SK-N-SH (cell line): Measurements from ENCODE around the gene TNK2. TPM values are rescaled to one million over a fixed set of nuclear protein-coding genes. Genes with fewer than 3 reads are reported as not detected.

ENCODE experiments used
- CTCF ChIA-PET: fragments of 300-600, 350-600 bp; formaldehyde crosslinking; extraction: SDS; loops from one replicate; lab custom pipeline; 2021; lab: Yijun Ruan, JAX
- POLR2A ChIA-PET: fragments of 350-600 bp; sonication (Branson Sonifier 250); formaldehyde crosslinking; extraction: SDS; loops from one replicate; lab custom pipeline; 2020; ENCODE audit warnings: antibody characterized with exemption, inconsistent platforms; lab: Yijun Ruan, JAX
- DNase-seq: peaks from one replicate; pipeline ENCODE4 v3.0.0; 2012
- H2AFZ ChIP-seq: fragments of 200-600 bp; sonication (generic); 2 replicates; pipeline ENCODE4 v1.8.1; 2016; ENCODE audit warnings: antibody characterized with exemption, mild to moderate bottlenecking, low read depth
- H3F3A ChIP-seq: fragments of 200-600 bp; sonication (generic); replicated peaks from 2 replicates; pipeline ENCODE3; 2016; ENCODE audit warnings: antibody characterized with exemption, mild to moderate bottlenecking; ENCODE audit not compliant: insufficient read depth
- H3K27ac ChIP-seq, 2 experiments: fragments of 200-500 bp in 1 of 2; fragments of 200-600 bp in 1 of 2; sonication (Bioruptor generic) in 1 of 2; sonication (generic), shearing (Covaris generic) in 1 of 2; 2 replicates each; pipeline versions ENCODE4 v1.5.1 to v1.6.1; 2014 to 2016; ENCODE audit warnings: low read depth in 2 of 2, inconsistent platforms in 1 of 2, low read length in 1 of 2, mild to moderate bottlenecking in 1 of 2, mixed read lengths in 1 of 2
- H3K27me3 ChIP-seq: fragments of 200-600 bp; sonication (generic), shearing (Covaris generic); 2 replicates; pipeline ENCODE4 v1.6.1; 2016; ENCODE audit warnings: mixed run types; ENCODE audit not compliant: insufficient read depth
- H3K36me3 ChIP-seq, 2 experiments: fragments of 200-500 bp in 1 of 2; fragments of 200-600 bp in 1 of 2; sonication (Bioruptor generic) in 1 of 2; sonication (generic) in 1 of 2; replicated peaks in 1 of 2; 2 replicates each; pipeline versions ENCODE3 to v1.5.1; 2014 to 2016; ENCODE audit warnings: low read length in 1 of 2, mild to moderate bottlenecking in 1 of 2; ENCODE audit not compliant: insufficient read depth in 2 of 2, control insufficient read depth in 1 of 2
- H3K4me1 ChIP-seq, 2 experiments: fragments of 200-500 bp in 1 of 2; fragments of 200-600 bp in 1 of 2; sonication (Bioruptor generic) in 1 of 2; sonication (generic), shearing (Covaris generic) in 1 of 2; 2 replicates each; pipeline versions ENCODE4 v1.5.1 to v1.6.1; 2014 to 2016; ENCODE audit warnings: low read depth in 1 of 2, low read length in 1 of 2, mixed run types in 1 of 2; ENCODE audit not compliant: insufficient read depth in 2 of 2, control insufficient read depth in 1 of 2
- H3K4me2 ChIP-seq: fragments of 200-600 bp; sonication (generic), shearing (Covaris generic); 2 replicates; pipeline ENCODE4 v1.6.1; 2017; ENCODE audit warnings: mixed run types
- H3K4me3 ChIP-seq, 2 experiments: fragments of 200-500 bp in 1 of 2; fragments of 200-600 bp in 1 of 2; sonication (Bioruptor generic) in 1 of 2; sonication (generic), shearing (Covaris generic) in 1 of 2; 2 replicates each; pipeline versions ENCODE4 v1.5.1 to v1.8.1; 2014 to 2016; ENCODE audit warnings: low read depth in 2 of 2, inconsistent platforms in 1 of 2, low read length in 1 of 2, mild to moderate bottlenecking in 1 of 2, mixed read lengths in 1 of 2, moderate library complexity in 1 of 2
- H3K79me2 ChIP-seq: fragments of 200-600 bp; sonication (generic); 2 replicates; pipeline ENCODE4 v1.8.1; 2017; ENCODE audit warnings: mild to moderate bottlenecking; ENCODE audit not compliant: insufficient read depth
- H3K9ac ChIP-seq: fragments of 200-600 bp; sonication (generic); 2 replicates; pipeline ENCODE4 v1.6.1; 2017; ENCODE audit warnings: mixed run types
- H3K9me2 ChIP-seq: fragments of 200-600 bp; sonication (generic); 2 replicates; pipeline ENCODE4 v1.6.1; 2017; ENCODE audit warnings: mixed run types
- H3K9me3 ChIP-seq: fragments of 200-600 bp; sonication (generic); 2 replicates; pipeline ENCODE4 v1.6.1; 2017; ENCODE audit warnings: mixed run types, mild to moderate bottlenecking, moderate library complexity
- H4K20me1 ChIP-seq: fragments of 200-600 bp; sonication (generic); 2 replicates; pipeline ENCODE4 v1.6.1; 2017; ENCODE audit warnings: mild to moderate bottlenecking, mixed run types; ENCODE audit not compliant: insufficient read depth
- ELF1 ChIP-seq: IDR thresholded peaks from 2 replicates; pipeline ENCODE4 v1.4.0; 2012
- EP300 ChIP-seq, 2 experiments: IDR thresholded peaks; 2 replicates each; pipeline versions ENCODE4 v1.4.0 to v1.6.1; 2012; ENCODE audit warnings: borderline replicate concordance in 1 of 2, low read depth in 1 of 2, low read length in 1 of 2
- EZH2phosphoT487 ChIP-seq: fragments of 200-600 bp; sonication (generic); IDR thresholded peaks from 2 replicates; pipeline ENCODE4 v1.6.1; 2017; ENCODE audit warnings: low read depth, mixed run types, mild to moderate bottlenecking, antibody characterized with exemption, moderate library complexity, borderline replicate concordance
- FOSL2 ChIP-seq: IDR thresholded peaks from 2 replicates; pipeline ENCODE4 v1.4.0; 2012; ENCODE audit warnings: low read depth, mild to moderate bottlenecking, moderate library complexity, borderline replicate concordance
- FOXM1 ChIP-seq: IDR thresholded peaks from 2 replicates; pipeline ENCODE4 v1.4.0; 2012; ENCODE audit warnings: low read depth, mild to moderate bottlenecking
- GABPA ChIP-seq: IDR thresholded peaks from 2 replicates; pipeline ENCODE4 v1.4.0; 2012; ENCODE audit warnings: low read depth, mild to moderate bottlenecking
- IRF3 ChIP-seq: fragments of 150-350 bp; IDR thresholded peaks from 2 replicates; pipeline ENCODE4 v1.6.1; 2016; ENCODE audit warnings: mild to moderate bottlenecking, low read depth, low read length
- JUND ChIP-seq: IDR thresholded peaks from 2 replicates; pipeline ENCODE4 v1.4.0; 2012
- MXI1 ChIP-seq: IDR thresholded peaks from 2 replicates; pipeline ENCODE4 v1.6.1; 2012; ENCODE audit warnings: mild to moderate bottlenecking, low read depth, low read length, improper control_type of control experiment
- PBX3 ChIP-seq: IDR thresholded peaks from 2 replicates; pipeline ENCODE4; 2012
- RCOR1 ChIP-seq: fragments of 150-350 bp; IDR thresholded peaks from 2 replicates; pipeline ENCODE4 v1.6.1; 2017; ENCODE audit warnings: antibody characterized with exemption, low read length
- RFX5 ChIP-seq: IDR thresholded peaks from 2 replicates; pipeline ENCODE4 v1.6.1; 2012; ENCODE audit warnings: mild to moderate bottlenecking, improper control_type of control experiment, low read length
- SMC3 ChIP-seq: IDR thresholded peaks from 2 replicates; pipeline ENCODE4 v1.6.1; 2012; ENCODE audit warnings: low read depth, low read length, improper control_type of control experiment
- TAF1 ChIP-seq: IDR thresholded peaks from 2 replicates; pipeline ENCODE4 v1.6.1; 2012; ENCODE audit warnings: low read depth, mild to moderate bottlenecking, low read length, moderate library complexity, borderline replicate concordance
- TEAD4 ChIP-seq: IDR thresholded peaks from 2 replicates; pipeline ENCODE4 v1.4.0; 2012; ENCODE audit warnings: mild to moderate bottlenecking, borderline replicate concordance; ENCODE audit not compliant: insufficient read depth
- WGBS: methylation state at CpG from one replicate; pipeline ENCODE4 v1.1.6; 2017; ENCODE audit warnings: low lambda C conversion rate; 5-methylcytosine and 5-hydroxymethylcytosine counted together
- polyA plus RNA-seq, 3 experiments: library from polyadenylated mRNA; depleted of rRNA; stranded (reverse); fragments of >200 nt; gene quantifications; 2 replicates each; pipeline ENCODE4 v1.2.3, GENCODE V29; 2012
- TF ChIP-seq, protein P1 (sequence below): IDR thresholded peaks from 2 replicates; pipeline ENCODE4 v1.6.1; 2012; ENCODE audit warnings: mild to moderate bottlenecking, low read depth, low read length, moderate library complexity
- TF ChIP-seq, protein P2 (sequence below): IDR thresholded peaks from 2 replicates; pipeline ENCODE4 v1.4.0; 2012; ENCODE audit warnings: low read depth, borderline replicate concordance

TNK2 gene
- polyA plus RNA-seq, 1 of the 3 experiments (the other 2 are of a cell fraction): 17.3 TPM

DNA sequence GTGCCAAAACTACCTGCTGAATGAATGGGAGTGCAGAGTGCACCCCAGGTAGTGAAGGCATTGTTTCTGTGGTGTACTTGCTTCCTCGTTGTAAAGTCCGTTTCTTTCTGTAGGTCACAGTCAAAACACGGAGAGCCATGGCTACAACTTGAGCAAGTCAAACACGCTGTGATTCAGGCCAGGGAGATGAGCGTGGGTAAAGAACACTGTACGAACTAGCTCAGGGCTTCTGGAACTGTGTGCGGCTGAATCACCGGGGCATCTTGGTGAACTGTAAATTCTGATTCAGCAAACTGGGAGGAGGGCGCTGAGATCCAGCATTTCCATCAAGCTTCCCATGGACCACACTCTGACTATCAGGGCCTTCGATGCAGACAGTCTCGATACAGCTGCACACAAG lies 5.0 kb upstream of the TNK2 start:
- POLR2A ChIA-PET: no interaction called here
- no peak overlapping the region for H3K4me3 ChIP-seq
- TF ChIP-seq EZH2phosphoT487 (no peak), FOSL2 (no peak), RCOR1 (no peak), RFX5 (no peak), TAF1 (no peak), FOXM1 (no peak), MXI1 (no peak), GABPA (no peak), IRF3 (no peak), PBX3 (no peak), EP300 (IDR thresholded peaks at IDR 0.05; ENCODE audit: borderline replicate concordance in 1 of 2, low read depth in 1 of 2, low read length in 1 of 2) (no peak), TEAD4 (no peak), ELF1 (no peak), JUND (no peak), SMC3 (no peak)
- TF ChIP-seq, protein P1, sequence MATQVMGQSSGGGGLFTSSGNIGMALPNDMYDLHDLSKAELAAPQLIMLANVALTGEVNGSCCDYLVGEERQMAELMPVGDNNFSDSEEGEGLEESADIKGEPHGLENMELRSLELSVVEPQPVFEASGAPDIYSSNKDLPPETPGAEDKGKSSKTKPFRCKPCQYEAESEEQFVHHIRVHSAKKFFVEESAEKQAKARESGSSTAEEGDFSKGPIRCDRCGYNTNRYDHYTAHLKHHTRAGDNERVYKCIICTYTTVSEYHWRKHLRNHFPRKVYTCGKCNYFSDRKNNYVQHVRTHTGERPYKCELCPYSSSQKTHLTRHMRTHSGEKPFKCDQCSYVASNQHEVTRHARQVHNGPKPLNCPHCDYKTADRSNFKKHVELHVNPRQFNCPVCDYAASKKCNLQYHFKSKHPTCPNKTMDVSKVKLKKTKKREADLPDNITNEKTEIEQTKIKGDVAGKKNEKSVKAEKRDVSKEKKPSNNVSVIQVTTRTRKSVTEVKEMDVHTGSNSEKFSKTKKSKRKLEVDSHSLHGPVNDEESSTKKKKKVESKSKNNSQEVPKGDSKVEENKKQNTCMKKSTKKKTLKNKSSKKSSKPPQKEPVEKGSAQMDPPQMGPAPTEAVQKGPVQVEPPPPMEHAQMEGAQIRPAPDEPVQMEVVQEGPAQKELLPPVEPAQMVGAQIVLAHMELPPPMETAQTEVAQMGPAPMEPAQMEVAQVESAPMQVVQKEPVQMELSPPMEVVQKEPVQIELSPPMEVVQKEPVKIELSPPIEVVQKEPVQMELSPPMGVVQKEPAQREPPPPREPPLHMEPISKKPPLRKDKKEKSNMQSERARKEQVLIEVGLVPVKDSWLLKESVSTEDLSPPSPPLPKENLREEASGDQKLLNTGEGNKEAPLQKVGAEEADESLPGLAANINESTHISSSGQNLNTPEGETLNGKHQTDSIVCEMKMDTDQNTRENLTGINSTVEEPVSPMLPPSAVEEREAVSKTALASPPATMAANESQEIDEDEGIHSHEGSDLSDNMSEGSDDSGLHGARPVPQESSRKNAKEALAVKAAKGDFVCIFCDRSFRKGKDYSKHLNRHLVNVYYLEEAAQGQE: no peak
- TF ChIP-seq, protein P2, sequence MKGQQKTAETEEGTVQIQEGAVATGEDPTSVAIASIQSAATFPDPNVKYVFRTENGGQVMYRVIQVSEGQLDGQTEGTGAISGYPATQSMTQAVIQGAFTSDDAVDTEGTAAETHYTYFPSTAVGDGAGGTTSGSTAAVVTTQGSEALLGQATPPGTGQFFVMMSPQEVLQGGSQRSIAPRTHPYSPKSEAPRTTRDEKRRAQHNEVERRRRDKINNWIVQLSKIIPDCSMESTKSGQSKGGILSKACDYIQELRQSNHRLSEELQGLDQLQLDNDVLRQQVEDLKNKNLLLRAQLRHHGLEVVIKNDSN: no peak
- TF ChIP-seq, all 33 proteins: peak for 0
- WGBS: 94% methylated on average over 11 of the region's 11 CpGs
- Histone ChIP-seq H3K4me2 (no peak overlapping the region), H3K27me3 (no peaks in the 10 kb centered on the region), H3F3A (no peaks in the 10 kb centered on the region), H3K9me2 (no peaks in the 10 kb centered on the region), H2AFZ (no peak overlapping the region), H3K36me3 (no peaks in the 10 kb centered on the region), H3K9me3 (no peaks in the 10 kb centered on the region), H4K20me1 (no peaks in the 10 kb centered on the region), H3K79me2 (no peaks in the 10 kb centered on the region), H3K9ac (no peak overlapping the region), H3K4me1 (peaks cover 5 to 14% of the 10 kb centered on the region in 2 experiments; a peak in 2 of 4 replicates), H3K27ac (no peak overlapping the region)
- CTCF ChIA-PET: interaction anchor here (1.0 to 8.1 kb wide), 9 partner anchors 9 to 63 kb away, joined by 3 to 141 read pairs (median 19); no protein-coding TSS in a partner anchor
- no peak for DNase-seq
